GM19238 (cell line): ENCODE measurements around the gene TMEM119.
"Not testable (repeated sequence)": the region's sequence is repeated elsewhere in the genome, so short reads cannot be mapped to it uniquely, and the experiment has no call there.

Experiments
- DNase-seq: peaks from one replicate; pipeline ENCODE4 v3.0.0; 2011; ENCODE audit warnings: low spot score; ENCODE audit not compliant: insufficient read length

TMEM119 gene

DNA sequence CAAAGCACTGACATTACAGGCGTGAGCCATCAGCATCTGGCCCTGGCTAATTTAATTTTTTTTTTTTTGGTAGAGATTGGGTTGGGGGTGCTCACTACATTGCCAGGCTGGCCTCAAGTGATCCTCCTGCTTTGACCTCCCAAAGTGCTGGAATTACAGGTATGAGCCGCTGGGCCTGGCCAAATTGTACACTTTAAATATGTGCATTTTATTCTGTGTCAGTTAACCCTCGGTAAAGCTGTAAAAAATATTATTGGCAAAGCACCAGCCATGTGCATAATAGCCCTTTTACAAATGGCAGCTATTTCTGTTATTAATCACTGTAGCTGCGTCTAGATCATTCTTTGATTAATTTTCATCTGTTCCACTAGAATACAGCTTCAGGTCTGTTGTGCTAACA, 12.0 kb downstream of the TMEM119 start:
- no peak for DNase-seq

DNA sequence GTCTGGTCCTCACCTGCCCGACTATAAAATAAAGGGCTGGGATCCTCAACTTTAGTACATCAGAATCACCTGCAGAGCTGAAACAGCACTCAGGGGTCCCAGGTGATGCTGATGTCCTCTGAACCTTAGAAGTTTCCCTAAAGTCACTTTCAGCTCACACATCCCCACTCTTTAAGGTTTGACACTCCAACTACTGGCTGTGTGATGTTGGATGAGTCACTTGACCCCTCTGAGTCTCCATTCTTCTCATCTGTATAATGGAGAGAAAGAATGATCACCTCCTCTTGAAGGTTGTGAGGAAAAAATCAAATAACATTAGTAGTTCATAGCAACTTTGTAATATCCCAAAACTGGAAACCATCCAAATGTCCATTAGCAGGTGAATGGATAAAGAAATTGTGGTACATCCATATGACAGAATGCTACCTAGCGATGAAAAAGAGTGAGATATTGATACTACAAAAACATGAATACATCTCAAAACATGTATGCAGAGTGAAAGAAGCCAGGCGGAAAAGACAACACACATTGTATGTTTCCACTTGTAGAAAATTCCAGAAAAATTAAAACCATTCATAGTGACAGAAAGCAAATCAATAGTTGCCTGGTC, 13.3 kb downstream of the TMEM119 start:
- no peak for DNase-seq

- DNase-seq, result no peak
Observed at GRCh38 chr12:108583991-108584390, 13.9 kb downstream of the TMEM119 start.

DNA sequence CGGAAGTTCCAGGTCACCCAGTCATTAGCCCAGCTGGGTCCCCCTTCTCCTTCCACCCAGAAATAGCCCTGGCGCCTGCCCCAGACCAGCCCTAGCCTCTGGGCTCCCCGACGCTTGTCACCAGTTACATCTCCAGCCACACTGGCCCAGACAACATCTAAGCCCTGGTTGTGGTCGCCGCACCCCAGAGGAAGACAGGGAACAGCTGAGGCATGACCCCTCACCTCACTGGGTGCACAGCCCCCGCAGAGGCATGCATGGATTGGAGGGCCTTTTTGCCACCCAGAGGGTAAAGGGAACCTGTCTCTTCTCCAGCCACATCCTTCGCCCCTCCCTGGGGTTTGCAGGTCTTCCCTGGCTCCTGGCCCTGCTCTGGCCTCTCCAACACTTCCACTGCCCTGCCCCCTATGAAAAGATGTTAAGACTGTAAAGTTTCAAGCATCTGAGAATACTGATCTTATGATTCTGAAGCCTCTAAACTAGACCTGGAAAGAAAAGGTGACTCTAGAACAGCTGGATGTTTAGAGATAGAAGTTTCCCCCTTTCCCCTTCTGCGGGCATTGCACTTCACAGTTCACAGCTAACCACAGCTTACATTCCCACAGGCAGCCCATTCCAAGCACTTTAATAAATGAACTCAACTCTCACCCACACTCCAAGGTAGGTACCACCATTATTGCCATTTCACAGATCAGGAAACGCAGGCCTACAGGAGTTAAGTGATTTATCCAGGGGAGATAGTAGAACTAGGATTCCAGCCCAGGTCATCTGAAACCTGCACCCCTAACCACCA, 14.7 kb downstream of the TMEM119 start:
- DNase-seq, result no peak

DNA sequence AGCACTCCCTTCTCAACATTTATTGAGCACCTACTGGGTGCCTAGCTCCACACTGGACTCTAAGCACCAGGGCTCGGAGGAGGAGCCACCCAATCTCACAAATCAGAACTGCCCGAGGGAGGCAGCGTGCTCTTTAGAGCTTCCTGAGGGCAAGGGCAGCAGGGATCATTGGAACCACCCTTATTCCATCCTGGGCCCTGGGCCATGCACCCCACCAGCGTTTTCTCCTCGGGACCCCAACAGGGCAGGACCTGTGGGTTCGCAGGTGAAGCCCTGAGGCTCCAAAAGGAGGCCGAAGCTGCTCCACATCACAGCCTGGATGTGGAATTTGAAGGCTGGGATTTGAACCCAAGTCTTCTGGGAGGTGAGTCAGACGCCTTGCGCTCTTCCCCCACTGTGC, 15.4 kb downstream of the TMEM119 start:
- no peak for DNase-seq

DNA sequence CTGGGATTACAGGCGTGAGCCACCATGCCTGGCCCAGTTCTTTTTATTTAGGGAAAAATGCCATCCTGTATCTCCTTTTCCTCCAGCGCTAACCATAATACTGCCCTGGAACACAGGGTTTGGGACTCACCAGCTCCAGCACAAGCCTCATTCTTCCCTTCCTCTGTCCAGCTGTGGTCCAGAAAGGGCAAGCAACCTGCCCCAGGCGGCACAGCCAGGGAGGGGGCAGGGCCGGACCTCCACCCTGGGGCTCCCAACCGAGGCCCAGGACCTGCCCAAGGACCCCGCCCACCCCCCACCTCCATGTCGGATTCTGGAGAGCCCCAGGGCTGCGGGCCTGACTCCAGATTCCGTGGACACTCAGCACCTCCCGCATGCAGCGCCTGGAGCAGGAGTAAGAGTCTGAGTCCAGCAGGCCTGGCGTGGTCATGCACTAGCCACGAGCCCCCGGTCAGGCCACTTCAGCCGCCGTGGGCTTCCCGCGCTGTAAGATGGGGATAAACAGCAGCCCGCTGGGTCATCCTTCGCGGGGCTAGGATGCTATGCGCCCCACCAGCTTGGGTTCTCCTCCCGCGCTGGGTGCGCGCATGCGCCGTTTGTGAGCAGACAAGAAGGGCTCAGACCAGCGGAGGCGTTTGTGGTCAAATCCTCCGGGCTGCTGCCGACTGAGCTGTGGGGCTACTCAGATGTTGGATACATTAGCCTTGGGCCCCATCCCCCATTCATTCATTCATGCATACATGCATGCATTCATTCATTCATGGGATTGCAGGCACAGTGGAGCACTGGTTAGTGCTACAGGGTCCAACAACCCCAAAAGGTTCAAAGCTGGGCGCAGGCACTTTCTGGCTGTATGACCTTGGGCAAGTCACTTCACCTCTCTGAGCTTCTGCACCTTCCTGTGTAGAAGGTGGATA, 16.3 kb downstream of the TMEM119 start:
- DNase-seq, result no peak

GRCh38 chr12:108580531-108580930, 17.4 kb downstream of the TMEM119 start:
- no peak for DNase-seq

DNA sequence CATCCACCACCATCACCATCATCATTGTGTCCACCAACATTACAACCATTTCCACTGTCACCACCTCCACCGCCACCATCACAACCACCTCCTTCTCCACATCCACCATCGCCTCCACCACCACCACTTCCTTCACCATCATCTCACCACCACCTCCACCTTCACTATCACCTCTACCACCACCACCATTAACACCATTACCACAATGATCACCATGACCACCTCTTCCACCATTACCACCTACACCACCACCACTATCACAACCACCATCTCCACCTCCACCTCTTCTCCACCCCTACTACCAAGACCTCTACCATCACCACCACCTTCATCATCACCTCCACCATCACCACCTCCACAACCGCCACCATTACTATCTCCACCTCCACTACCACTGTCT, 19.1 kb downstream of the TMEM119 start:
- DNase-seq, result no peak

DNA sequence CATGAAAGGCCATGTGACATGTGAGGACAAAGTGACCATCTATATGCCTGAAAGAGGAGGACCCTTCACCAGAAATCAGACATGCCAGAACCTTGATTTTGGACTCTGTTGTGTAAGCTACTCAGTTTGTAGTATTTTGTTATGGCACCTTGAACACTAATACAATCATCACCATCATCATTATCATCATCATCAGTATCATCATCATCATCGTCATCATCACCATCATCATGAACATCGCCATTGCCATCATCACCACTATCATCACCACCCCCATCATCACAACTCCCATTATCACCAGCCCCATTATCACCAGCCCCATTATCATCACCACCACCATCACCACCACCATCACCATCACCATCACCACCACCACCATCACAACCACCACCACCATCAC, 19.6 kb downstream of the TMEM119 start:
- DNase-seq, result no peak

DNA sequence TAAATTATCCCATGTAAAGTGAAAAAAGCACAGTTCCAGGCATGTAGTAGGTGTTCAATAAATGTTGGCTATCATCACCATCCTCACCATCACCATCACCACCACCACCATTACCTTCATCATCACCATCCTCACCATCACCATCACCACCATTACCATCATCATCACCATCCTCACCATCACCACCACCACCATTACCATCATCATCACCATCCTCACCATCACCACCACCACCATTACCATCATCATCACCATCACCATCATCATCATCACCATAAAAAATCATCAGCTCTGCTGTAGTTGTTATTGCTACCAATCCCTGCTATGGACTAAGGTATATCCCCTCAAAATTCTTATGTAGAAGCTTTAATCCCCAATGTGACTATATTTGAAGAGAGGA, 20.4 kb downstream of the TMEM119 start:
- DNase-seq, result no peak

DNA sequence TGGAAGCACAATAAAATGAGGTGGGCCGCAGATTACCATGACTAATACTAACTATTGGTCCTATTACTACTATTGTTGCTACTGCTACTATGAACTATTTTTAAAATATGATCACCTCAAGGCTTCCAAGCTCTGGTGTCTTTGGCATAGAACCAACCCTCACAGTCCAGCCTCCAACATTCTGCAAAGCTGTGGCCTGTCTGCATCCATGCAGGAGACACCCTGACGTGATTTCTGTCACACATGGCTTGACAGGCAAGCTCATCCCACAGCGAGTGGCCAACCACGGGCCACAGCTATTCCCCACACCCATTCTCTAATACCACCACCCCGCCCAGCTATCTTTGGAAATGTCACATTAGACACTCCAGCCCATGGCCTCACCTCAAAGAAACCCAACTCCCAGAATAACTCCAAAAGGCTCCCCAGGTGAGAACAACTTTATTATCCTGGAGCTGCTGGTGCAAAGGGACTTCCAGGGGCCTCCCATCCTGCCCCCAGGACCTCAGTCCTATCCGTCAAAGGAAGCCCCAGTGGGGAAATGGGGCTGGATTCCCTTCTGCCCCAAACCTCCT, 21.1 kb downstream of the TMEM119 start:
- DNase-seq, result no peak

DNA sequence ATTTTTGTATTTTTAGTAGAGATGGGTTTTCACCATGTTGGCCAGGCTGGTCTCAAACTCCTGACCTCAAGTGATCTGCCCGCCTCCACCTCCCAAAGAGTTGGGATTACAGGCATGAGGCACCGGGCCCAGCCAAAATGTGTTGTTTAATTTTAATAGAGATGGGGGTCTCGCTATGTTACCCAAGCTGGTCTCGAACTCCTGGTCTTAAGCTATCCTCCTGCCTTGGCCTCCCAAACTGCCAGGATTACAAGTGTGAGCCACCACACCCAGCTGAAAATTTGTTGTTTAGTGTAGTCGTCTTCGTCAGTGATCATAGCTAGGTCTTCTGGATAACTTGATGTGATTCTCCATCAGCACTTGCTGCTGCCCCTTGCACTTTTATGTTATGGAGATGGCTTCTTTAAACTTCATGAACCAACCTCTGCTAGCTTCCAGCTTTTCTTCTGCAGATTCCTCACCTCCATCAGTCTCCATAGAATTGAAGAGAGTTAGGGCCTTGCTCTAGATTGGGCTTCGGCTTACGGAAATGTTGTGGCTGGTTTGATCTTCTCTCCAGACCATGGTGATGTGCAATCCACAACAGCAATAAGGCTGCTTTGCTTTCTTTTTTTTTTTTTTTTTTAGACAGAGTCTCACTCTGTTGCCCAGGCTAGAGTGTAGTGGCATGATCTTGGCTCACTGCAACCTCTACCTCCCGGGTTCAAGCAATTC, 22.5 kb downstream of the TMEM119 start:
- DNase-seq, result no peak

GRCh38 chr12:108574276-108574675, 23.6 kb downstream of the TMEM119 start:
- DNase-seq, result not testable (repeated sequence)

- DNase-seq, result no peak
Observed at GRCh38 chr12:108573317-108573716, 24.6 kb downstream of the TMEM119 start.

- DNase-seq, result no peak
Observed at GRCh38 chr12:108572166-108572790, 25.6 kb downstream of the TMEM119 start.

DNA sequence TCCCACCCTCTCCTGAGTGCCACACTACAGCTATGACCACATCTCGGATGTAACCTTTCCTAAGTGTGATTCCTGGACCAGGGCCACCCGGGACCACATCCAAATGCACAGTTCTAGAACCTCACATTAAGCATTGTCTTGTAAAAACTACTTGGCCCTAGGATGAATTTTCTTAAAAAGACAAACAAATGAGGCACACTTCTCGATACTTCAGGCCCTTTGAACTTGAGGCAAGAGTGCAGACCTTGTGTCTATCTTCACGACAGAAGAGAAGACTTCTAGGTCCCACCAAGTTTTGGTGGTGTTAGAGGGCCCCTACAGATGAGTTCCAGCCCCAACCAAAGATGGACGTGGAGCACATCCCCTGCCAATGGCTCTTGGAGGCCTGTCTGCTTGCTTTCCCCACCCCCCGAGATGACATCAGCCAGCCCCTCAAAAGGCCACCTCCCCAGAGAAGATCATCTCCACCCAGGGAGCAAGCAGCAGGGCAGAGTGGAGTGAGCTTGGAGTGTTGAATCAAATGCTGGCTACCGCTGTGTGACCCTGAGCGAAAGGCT, 26.2 kb downstream of the TMEM119 start:
- no peak for DNase-seq

- DNase-seq, result no peak
Observed at GRCh38 chr12:108570743-108571608, 26.9 kb downstream of the TMEM119 start.

DNA sequence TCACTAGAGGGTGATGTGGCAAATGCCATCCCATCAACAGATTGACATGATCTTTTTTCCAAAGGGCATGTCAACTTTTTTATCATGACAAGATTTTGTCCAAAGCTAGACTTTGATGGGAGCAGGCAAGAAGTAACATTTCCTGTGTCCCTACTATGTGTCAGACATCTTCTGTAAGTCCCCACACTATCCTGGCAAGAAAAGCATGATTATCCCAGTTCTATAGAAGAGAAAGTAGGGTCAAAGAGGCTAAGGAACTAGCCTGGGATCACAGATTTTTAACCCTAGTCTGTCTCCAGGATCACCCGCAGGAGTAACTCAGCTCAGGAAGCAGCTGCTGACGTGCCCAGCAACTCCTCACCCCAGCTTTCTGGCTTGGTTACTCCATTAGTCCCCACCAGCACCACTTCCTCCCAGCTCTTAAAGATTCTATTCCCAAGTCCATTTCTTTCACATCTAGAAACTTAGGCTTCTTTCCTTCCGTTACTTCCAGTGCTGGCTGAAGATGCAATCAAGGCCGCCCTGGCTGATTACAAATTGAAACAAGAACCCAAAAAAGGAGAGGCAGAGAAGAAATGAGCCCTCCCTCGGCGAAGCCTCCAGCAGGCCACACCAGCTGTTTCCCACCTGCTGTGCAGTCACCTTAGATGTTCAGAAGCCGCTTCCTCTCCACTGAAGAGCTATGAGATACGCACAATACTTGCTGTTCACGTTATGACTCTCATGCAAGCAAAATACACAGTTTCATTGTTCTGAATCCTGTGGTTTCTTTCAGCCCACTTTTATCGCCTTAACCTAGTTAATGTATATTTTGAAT, 29.3 kb downstream of the TMEM119 start:
- peak; percentile 38 for DNase-seq
